GM21619 (cell line): ENCODE results near the gene FBLN5.

Experiments used
- ATAC-seq: cut with Tn5 transposase; IDR thresholded peaks from one replicate; pipeline ENCODE4 v1.9.1; 2021; ENCODE audit not compliant: unreplicated experiment

Gene FBLN5

DNA sequence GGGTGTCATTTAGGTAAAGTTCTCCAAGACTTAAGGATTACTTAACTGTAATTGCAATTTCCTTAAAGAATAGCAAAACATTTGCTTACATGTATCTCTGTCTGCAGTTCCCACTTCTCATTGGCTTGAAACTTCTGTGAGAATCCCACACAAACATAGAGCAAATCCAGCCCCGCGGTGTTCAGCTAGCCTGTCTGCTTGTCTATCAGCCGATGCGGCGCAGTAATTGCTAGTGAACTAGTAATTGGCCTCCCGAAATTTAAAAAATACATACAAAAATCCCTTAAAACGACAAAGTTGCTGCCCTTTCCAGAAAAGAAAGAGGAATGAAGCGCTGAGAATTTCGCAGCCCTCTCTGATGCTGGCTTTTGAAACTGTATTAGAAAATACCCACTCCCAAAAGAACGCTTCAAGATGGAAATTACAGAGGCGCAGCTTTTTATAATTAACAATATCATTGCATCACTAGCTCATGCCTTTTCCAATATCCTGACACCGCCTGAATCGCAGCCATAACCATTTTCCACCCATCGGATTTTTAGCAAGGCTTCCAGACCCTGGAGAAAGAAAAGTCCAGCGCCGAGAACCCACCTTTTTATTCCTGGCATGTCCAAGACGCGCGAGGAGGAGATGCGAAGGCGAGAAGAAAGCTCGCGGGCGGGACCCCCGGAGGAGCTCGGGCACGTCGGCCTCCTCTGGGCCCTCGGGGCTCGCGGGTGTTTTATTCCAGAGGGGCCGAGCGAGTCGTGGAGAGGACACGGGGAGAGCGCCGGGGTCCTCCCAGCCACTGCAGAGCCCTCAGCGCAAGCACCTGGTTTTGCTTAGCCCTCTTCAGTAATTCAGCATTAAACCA, 646 bp downstream of the FBLN5 start:
- no peak for ATAC-seq

DNA sequence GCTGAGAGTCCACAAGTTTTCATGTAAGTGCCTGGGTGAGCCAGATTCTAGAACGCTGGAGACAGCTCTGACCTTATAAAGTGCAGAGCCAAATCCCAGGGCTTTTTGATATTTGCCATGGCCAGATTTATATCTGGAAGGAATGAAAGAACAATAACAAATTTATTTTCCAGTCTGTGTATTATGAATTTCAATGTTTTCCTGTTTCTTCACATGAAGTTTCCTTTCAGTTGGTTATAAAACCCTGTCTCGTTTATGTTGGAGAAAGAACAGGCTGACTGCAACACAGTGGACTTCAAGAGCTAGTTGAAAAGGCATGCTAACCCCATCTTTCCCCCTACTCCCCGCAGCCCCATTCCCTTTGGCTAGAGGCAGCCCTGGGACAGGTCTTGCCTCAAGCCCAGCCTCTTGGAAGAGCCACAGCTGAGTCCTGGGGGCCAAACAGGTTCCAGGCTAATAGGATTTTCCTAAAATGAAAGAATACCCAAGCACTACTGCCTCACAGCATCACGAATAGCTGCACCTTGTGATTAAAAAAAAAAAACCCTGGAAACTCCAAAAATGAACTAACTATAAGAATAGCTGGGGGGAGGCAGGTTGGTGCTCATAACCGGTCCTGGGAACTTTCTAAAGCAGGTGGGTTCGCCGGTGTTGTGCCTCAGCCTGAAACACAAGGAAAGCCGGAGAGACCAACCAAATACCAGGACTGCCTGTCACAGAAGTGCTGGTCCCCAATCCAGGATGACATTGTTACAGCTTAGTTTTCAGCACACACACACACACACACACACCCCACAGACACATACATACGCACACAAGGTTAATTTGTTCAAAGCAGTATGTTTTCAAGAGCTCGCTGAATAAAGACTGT, 1.5 kb downstream of the FBLN5 start:
- no peak for ATAC-seq

DNA sequence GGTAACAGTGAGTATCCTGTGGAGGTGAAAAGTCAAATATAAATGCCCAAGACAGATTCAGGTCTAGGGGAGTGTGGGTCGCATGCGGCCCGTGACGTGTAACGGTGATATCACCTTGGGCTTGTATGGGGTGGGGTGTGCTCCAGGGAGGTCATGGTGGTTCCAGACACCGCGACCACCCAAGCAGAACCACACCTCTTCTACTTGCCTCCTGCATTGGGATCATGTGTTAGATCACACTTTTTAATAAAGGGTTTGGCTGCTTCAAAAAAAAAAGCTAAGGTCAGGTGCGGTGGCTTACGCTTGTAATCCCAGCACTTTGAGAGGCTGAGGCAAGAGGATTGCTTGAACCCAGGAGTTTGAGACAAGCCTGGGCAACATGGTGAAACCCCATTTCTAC, 4.5 kb downstream of the FBLN5 start:
- no peak for ATAC-seq

DNA sequence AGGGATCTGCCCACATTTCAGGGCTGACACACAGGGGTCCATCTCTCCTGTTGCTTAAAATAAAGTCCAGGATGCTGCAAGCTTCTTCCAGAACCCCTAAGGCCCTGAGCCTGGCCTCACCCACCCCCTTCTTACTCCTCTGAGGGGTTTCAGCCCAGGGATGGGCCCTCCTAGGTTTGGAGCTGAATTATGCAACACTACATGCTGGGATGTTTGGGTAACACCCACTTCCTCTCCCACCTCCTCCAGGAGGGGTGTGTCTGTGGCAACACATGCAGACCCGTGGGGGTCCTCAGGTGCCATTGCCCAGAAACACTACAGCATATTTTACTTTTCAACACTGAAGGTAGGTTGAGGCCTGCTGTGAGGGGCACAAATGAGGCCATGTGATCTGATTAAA, 5.4 kb downstream of the FBLN5 start:
- ATAC-seq: no peak

DNA sequence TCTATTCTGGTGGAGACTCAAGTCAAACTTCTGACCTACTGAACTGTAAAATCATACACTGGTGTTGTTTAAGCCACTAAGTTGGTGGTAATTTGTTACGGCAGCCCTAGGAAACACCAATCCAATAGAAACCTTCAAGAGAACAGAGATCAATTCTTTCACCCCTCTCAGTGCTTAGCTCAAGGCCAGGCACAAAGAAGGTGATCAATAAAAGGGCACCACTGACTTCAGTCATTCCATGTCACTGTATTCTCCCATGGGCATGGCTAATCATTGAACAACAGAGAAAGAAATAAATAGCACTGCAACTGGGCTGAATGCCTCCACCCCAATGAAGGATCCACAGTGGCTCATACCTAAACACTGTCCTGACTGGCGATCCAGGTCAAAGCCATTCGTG, 7.3 kb downstream of the FBLN5 start:
- ATAC-seq: no peak

DNA sequence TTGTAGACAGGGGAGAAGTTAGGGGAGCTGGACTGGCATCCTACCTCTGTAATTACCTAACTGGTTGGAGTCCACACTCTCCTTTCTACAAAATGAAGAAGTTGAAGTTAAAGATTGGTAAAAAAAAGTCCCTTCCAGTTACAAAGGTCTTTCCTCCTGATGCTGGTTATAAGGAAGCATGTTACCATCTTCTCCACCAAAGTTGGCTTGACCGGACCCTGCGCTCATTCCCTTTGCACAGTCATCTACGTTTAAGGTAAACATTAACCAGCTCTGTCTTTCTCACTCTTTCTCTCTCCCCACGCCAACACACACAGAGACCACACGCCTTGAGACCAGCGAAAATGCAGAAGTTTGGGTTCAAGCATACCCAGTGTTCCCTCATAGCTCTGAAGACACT, 11.9 kb downstream of the FBLN5 start:
- ATAC-seq: no peak

DNA sequence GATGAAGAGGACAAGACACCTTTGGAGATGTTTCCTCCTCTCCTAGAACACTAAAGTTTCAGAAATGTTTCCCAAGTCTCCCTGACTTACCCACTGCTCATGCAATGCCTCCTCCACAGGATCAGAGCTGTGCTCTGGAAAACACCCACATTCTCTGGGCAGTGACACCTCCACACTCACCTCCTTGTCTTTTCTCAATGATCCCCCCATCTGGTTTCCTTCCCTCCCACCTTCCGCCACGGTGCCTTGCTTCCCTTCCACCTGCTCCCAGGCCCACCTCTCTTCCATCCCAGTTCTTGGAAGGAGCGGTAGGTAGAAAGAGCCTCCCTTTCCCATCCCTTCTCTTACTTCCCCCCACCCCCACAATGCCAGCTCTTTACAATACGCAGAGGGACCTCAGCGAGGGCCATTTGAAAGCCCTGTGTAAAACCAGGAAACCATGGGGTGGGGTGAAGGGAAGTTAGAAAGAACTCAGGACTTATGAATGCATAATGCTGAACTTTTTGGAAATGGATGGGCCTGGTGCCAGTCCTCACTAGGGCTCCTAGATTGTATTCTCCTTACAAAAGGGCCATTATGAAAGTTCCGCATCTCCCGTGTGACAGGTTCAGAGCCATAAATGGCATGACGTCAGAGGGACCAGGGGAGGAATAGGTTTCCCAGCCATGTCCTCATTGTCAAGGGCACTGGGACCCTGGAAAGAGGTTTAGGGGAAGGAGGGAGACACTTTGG, 12.8 kb downstream of the FBLN5 start:
- ATAC-seq: no peak

DNA sequence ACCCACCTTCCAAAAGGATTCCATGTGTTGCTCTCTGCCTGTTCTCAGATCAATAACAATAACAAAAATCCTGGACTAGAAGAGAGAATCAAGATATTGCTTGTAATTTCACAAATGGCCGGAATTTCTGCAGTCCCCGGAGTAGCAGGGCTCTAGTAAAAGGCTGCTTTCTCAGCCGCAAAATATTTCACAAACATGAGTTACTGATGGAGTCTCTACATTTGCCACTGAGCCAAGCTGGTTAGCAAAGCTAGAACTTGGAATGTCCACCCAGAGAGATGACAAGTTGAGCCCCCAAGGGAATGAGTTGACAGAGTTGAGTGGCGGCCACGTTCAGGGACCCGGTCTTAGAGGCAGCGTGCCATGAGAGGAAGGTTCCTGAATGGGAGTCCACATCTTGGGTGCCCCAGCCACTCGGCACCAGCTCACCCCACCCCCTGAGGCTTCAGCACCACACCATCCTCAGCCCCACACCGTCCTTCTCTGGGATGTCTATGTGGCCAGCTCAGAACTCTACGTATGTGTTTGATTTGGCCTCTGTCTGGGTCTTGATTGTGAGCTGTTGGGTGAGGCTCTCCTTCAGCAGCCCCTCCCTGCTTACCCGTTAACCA, 15.9 kb downstream of the FBLN5 start:
- ATAC-seq: no peak

DNA sequence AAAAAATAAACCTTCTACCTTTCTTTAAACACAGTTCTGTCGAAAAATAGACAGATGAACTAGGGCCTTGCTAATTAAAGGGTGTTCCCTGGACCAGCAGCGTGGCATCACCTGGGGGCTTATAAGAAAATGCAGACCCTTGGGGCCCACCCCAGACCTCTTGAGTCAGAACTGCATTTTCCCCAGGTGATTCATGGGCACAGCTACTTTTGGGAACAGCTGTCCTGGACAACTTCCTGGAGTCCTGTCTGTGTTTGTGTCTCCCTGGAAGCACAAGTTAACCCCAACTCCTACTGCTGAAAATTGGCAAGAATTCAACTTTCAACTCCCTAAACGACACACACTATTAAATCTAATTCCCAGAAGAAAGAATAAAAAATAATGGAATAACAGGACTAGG, 17.8 kb downstream of the FBLN5 start:
- no peak for ATAC-seq

DNA sequence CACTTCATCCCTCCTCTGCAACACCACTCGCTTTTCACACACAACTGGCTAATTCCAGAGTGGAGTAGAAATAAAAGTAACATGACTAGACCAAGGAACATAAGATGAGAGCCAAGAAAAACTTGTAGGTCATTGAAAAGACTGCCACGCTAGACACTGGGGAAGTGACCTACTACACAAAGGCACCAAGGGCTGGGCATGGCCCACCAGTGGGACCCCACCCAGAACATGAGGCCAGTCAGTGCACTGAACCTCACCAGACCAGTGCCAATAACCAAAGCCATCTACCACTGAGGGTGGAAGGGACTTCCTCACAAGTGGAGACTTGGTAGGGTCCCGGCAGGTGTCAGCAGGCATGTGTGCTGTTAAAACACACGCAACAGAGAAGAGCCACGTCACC, 19.7 kb downstream of the FBLN5 start:
- ATAC-seq: no peak

DNA sequence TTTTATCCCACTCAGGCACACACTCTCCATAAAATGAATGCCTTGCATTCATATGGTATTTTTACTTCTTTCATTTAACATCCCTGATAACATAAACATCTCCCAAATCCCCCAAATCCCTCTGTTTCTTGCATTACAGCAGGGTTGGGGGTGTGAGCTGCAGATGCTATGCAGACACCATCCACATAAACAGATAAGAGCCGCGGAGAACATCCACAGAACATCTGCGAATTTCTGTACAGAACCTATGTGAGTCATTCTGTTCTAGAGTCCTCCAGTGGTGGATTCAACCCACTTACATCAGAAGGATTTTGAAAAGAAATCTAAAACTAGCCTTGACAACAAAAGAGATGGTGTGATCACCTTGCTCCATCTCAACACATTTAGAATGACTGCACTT, 20.3 kb downstream of the FBLN5 start:
- no peak for ATAC-seq

DNA sequence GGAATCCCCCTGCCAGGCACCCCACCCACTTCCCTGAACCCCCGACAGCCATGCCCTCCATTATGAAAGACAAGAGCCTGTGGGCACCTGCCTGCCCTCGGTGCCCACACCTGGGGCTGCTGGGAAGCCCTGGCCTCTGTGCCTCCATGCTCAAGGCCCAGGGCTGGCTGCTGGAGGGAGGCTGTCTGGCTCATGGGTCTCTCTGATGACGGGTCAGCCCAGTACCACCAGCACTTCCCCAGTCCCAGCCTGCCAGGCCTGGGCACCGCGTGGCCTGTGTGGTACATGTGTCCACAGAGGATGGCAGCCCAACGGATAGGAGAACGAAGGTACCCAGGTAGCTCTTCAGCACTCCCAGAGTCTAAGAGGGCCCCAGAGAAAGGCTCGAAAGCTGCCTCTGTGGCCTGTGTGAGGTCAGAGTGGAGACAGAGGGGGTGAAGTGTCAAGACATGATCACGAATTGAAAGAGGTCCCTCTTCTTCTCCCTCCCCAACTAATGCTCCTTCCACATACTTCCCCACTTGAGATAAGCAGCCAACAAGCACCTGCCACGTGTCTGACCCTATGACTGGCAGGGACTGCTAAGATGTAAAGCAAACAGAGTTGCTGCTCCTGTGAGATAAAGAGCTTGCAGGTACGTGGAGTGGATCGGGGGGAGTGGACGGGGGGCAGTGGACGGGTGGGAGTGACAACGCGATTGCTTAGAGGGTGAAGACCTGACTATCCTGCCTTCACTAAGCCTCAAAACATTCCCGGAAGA, 21.2 kb downstream of the FBLN5 start:
- no peak for ATAC-seq

DNA sequence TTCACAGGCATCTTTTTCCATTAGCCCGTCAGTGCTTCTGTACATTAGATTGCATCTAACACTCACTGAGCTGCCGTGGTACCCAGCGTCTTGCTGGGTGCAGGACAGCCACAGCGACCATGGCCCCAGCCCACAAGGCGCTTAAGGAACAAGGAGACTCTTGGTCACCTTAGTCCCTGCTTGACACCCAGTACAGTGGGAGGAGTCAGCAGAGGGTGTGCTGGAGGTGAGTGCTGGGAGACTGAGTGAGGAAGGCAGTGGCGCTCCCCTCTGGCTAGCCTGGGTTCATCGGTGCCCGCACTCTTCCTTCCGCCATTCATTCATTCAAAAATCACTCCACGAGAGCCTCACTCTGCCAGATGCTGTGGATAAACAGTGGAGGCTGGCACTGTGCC, 21.8 kb downstream of the FBLN5 start:
- no peak for ATAC-seq

DNA sequence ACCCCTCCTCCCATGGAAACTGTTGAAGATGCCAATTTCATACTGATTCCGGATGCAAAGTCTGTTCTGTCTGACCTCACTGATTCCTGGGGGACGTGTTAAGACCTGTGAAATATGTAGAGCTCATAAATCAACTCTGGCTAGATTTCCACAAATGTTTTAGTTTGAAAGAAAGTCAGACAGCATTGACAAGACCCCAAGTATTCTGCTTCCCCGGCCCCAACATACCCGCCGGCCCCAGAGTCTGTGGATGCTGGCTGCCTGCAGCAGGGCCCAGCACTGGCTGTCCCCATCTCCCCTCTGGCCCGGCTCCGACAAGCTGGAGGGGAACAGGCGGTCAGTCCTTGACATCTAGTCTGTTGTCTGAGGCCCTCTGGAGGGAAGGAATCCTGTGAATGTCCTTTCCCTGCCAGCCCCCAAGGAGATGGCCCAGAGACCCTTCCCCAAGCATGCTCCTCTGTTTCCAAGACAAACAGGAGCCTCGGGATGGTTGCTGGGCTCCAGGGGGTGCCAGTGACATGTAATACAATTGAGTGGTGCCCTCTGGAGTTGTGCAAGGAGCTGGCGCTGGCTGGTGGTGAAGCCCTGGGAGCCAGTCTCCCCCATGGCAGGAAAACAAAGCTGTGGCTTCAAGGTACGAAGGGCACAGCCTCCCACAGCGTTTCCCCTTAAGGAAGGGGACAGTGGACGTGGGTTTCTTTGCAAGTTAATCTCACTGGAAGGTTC, 22.3 kb downstream of the FBLN5 start:
- ATAC-seq: no peak

DNA sequence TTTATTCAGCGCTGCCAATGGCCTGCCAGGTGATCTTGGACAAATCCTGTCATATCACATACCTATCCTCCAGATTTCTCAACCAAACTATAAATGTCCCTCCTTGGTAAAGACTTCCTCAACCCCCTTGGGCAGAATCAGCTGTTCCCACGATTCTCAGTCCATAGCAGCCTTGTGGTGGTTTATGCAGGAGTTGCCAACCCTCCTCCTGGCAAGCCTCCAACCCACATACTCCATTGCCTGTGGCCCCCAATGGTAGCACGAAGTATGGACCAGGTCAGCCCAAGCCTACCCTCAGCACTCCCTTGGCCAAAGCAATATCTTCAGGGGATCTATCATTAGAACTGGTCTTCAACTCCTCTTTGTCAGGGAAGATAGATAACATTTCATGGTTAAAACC, 27.0 kb downstream of the FBLN5 start:
- no peak for ATAC-seq

DNA sequence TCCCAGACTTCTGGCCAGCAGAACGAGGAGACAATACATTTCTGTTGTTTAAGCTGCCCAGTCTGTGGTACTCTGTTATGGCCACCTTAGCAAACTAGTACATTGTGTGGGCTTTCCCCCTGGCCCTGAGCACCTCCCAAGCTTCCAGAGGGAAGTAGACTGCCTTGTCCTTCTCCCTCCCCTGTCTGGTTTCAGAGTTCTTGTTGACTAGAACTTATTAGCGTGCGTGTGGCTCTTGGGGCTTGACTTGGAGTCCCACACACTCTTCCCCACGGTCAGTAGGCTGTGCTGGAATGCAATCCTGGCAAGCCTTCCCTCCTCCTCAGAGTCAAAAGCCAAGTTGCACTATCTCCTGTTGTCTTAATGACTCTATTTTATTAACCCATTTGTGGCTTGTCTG, 27.7 kb downstream of the FBLN5 start:
- no peak for ATAC-seq

DNA sequence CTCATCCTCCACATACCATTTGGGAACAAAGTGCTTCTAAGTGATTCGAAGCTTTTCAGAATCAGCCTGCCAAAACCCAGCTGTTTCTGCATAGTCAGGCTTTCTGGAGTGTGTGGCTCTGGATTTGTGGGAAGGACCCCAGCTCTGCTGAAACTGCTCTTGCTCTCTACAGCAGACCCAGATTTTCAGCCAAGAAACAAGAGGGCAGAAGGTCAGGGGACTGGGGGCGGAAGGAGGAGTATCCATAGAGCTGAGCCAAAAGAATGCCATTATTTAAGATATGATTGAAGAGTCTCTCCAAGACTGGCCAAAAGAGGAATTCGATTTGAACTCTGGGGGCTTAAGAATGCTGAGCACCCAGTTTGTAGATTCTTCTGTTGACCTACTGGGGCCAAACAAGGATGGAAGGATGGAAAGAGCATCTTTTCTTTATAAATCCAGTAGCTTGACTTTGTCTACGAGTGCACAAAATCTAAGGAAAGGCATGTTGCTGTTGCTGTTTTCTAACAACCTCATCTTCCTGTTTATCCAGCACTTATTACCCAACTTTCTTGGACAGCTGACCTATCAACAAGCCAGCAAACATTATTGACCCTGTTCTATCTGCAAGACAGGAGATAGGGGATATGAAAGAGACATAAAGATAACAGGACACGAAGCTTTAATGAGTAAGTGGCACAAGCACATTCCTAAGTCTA, 29.2 kb downstream of the FBLN5 start:
- ATAC-seq: no peak

DNA sequence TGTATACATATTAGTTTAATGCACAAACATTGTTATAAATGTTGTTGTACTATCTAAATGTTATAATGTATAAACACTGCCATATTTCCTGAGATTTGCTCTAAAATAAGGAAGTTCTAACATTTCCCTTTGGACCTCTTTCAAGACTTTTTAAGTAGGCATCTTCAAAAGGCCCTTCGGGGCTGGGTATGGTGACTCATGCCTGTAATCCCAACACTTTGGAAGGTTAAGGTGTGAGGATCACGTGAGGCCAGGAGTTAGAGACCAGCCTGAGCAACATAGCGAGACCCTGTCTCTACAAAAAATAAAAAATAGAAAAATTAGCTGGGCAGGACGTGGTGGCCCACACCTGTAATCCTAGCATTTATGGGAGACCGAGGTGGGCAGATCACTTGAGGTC, 35.5 kb downstream of the FBLN5 start:
- ATAC-seq: no peak

DNA sequence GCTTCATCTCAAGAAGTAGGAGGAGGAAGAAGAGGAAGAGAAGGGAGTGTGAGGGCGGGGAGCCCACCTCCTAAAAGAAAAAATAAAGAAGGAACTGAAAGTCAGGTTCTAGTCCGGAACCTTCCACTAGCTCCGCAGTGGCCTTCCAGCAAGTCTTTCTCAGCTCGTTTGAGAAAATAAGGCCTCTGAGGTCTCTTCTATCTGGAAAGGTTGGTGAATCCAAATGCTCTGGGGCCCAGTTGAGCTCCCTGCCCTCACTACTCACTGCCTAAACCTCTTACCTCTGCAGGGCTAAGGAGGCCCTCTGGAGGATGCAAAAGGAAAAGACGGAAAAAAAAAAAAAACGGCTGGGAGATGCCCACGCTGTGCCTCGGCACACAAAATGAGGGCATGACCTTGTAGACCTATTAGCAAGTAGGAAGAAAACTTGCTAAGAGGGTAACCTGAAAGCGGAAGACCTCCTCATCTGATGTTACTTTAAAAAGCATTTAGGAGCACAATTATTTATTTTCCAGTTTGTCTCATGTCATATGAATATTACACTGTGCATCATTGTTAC, 35.9 kb downstream of the FBLN5 start:
- peak; percentile 64 for ATAC-seq
